CD4-positive, alpha-beta T cell treated with Interleukin-1 beta for 1 hour (primary cell): ENCODE data around the gene TFRC.
"Not testable (repeated sequence)": the region's sequence is repeated elsewhere in the genome, so short reads cannot be mapped to it uniquely, and the experiment has no call there.

Source experiments
- DNase-seq, 2 donors: peaks; one replicate each; pipeline ENCODE4 v3.0.0-alpha.2; 2020 to 2022

TFRC gene

GRCh38 chr3:196002721-196003120, 79.2 kb downstream of the TFRC start:
- DNase-seq, result not testable (repeated sequence)

- DNase-seq, result not testable (repeated sequence)
Observed at GRCh38 chr3:196001240-196001639, 80.7 kb downstream of the TFRC start.

DNA sequence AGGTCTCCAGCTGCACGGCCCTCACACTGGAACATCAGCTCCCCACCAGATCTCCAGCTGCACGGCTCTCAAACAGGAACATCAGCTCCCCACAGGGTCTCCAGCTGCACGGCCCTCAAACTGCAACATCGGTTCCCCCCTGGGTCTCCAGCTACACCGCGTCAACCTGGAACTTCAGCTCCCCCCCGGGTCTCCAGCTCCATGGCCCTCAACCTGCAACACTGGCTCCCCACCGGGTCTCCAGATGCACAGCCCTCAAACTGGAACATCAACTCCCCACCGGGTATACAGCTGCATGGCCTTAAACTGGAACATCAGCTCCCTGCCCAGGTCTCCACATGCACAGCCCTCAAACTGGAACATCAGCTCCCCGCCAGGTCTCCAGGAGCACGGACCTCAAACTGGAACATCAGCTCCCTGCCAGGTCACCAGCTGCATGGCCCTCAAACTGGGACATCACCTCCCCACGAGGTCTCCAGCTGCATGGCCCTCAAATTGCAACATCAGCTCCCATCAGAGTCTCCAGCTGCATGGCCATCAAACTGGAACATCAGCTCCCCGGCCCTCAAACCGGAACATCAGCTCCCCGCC, 81.4 kb downstream of the TFRC start:
- not testable (repeated sequence) for DNase-seq

- no peak for DNase-seq
Observed at GRCh38 chr3:195999896-196000295, 82.0 kb downstream of the TFRC start.
